ENCODE results near the gene SLC43A3.

The SLC43A3 gene

GRCh38 chr11:57464539-57465181 lies 37.7 kb upstream of the SLC43A3 start:
- Histone ChIP-seq H3K27me3 (ENCODE audit: insufficient read depth, poor library complexity, severe bottlenecking) (no peaks in the 10 kb centered on the region), H3K4me3 (replicated peaks; ENCODE audit: insufficient read depth, low read length) (no peak overlapping the region), H3K27ac (replicated peaks) (peak overlapping the region; percentile 37; the same call in 1 of the 2 replicates)
- TF ChIP-seq GABPA (IDR thresholded peaks at IDR 0.05; ENCODE audit: low read depth) (no peak), SPI1 (IDR thresholded peaks at IDR 0.05; ENCODE audit: borderline replicate concordance, low read depth) (0 out of 2 replicates have a peak, but pooled peaks have one; percentile 50), POLR2AphosphoS5 (IDR thresholded peaks at IDR 0.05; ENCODE audit: low read depth) (peak; percentile 26; the same call in 1 of the 2 replicates), CTCF (IDR thresholded peaks at IDR 0.05; ENCODE audit: insufficient read depth, low read length) (no peak), REST (IDR thresholded peaks at IDR 0.05; ENCODE audit: insufficient replicate concordance, low read depth) (no peak)
- peak; percentile 78 to 82 for DNase-seq (ENCODE audit: low read depth in 1 of 2, low spot score in 1 of 2)

GRCh38 chr11:57463671-57464538 lies 37.0 kb upstream of the SLC43A3 start:
- no peak overlapping the region for H3K4me3 ChIP-seq (replicated peaks; ENCODE audit: insufficient read depth, low read length)
- H3K27me3 ChIP-seq (ENCODE audit: insufficient read depth, poor library complexity, severe bottlenecking), result no peaks in the 10 kb centered on the region
- H3K27ac ChIP-seq (replicated peaks), result no peak overlapping the region
- no peak for DNase-seq (ENCODE audit: low read depth in 1 of 2, low spot score in 1 of 2)
- TF ChIP-seq POLR2AphosphoS5 (IDR thresholded peaks at IDR 0.05; ENCODE audit: low read depth), result no peak
- TF ChIP-seq CTCF (IDR thresholded peaks at IDR 0.05; ENCODE audit: insufficient read depth, low read length), result no peak
- TF ChIP-seq REST (IDR thresholded peaks at IDR 0.05; ENCODE audit: insufficient replicate concordance, low read depth), result no peak
- TF ChIP-seq GABPA (IDR thresholded peaks at IDR 0.05; ENCODE audit: low read depth), result no peak
- no peak; the same call in 1 of the 2 replicates for TF ChIP-seq SPI1 (IDR thresholded peaks at IDR 0.05; ENCODE audit: borderline replicate concordance, low read depth)

- H3K27ac ChIP-seq (replicated peaks), result no peak overlapping the region
- TF ChIP-seq SPI1 (IDR thresholded peaks at IDR 0.05; ENCODE audit: borderline replicate concordance, low read depth) (no peak), GABPA (IDR thresholded peaks at IDR 0.05; ENCODE audit: low read depth) (no peak), CTCF (IDR thresholded peaks at IDR 0.05; ENCODE audit: insufficient read depth, low read length) (no peak), REST (IDR thresholded peaks at IDR 0.05; ENCODE audit: insufficient replicate concordance, low read depth) (no peak), POLR2AphosphoS5 (IDR thresholded peaks at IDR 0.05; ENCODE audit: low read depth) (no peak)
- no peak for DNase-seq (ENCODE audit: low read depth in 1 of 2, low spot score in 1 of 2)
- H3K4me3 ChIP-seq (replicated peaks; ENCODE audit: insufficient read depth, low read length), result no peak overlapping the region
- no peaks in the 10 kb centered on the region for H3K27me3 ChIP-seq (ENCODE audit: insufficient read depth, poor library complexity, severe bottlenecking)
These were observed 35.7 kb upstream of the SLC43A3 start for GRCh38 chr11:57462597-57462996.
